HepG2 (cell line): Measurements from ENCODE around the gene CCL27. TPM values are rescaled to one million over a fixed set of nuclear protein-coding genes. Genes with fewer than 3 reads are reported as not detected.

Experiments used
- CAMTA2 ChIP-seq: sonication (generic); formaldehyde crosslinking; IDR thresholded peaks from 2 replicates; pipeline ENCODE4 v1.4.0; 2020; ENCODE audit warnings: mild to moderate bottlenecking, missing genetic modification reagents, borderline replicate concordance
- CHD4 ChIP-seq: fragments of 200-600 bp; sonication (generic); IDR thresholded peaks from 2 replicates; pipeline ENCODE4 v1.7.0; 2017; ENCODE audit warnings: mild to moderate bottlenecking, low read length, borderline replicate concordance
- GMEB2 ChIP-seq: IDR thresholded peaks from 2 replicates; pipeline ENCODE4 v1.6.1; 2016; ENCODE audit warnings: missing biosample characterization, missing genetic modification reagents, low read depth
- JUN ChIP-seq: sonication (generic); formaldehyde crosslinking; IDR thresholded peaks from 2 replicates; pipeline ENCODE4 v1.4.0; 2020; ENCODE audit warnings: mild to moderate bottlenecking, missing genetic modification reagents
- MAFG ChIP-seq: sonication (generic); formaldehyde crosslinking; IDR thresholded peaks from 2 replicates; pipeline ENCODE4 v1.5.1; 2020; ENCODE audit warnings: mild to moderate bottlenecking, missing genetic modification reagents
- MXD4 ChIP-seq: IDR thresholded peaks from 2 replicates; pipeline ENCODE4 v1.6.1; 2016; ENCODE audit warnings: mild to moderate bottlenecking, missing biosample characterization, missing genetic modification reagents
- NR3C1 ChIP-seq: sonication (generic); formaldehyde crosslinking; IDR thresholded peaks from 2 replicates; pipeline ENCODE4 v1.4.0; 2020; ENCODE audit warnings: missing genetic modification reagents
- PAWR ChIP-seq: sonication (generic); formaldehyde crosslinking; IDR thresholded peaks from 2 replicates; pipeline ENCODE4 v1.4.0; 2020; ENCODE audit warnings: missing genetic modification reagents, mild to moderate bottlenecking, borderline replicate concordance
- SMC3 ChIP-seq: IDR thresholded peaks from 2 replicates; pipeline ENCODE4 v1.6.1; 2011; ENCODE audit warnings: low read length, improper control_type of control experiment
- TCF7L2 ChIP-seq: IDR thresholded peaks from 2 replicates; pipeline ENCODE4 v1.6.1; 2011; ENCODE audit warnings: mild to moderate bottlenecking, low read depth, low read length, moderate library complexity
- YY1 ChIP-seq: IDR thresholded peaks from 2 replicates; pipeline ENCODE4 v1.6.1; 2011; ENCODE audit warnings: low read length, low read depth, moderate library complexity, mild to moderate bottlenecking; ENCODE audit not compliant: insufficient read depth, insufficient replicate concordance
- ZBTB20 ChIP-seq: sonication (generic); formaldehyde crosslinking; IDR thresholded peaks from 2 replicates; pipeline ENCODE4 v1.8.1; 2023; ENCODE audit warnings: missing genetic modification reagents, low read depth, mild to moderate bottlenecking, borderline replicate concordance
- ZNF382 ChIP-seq: sonication (generic); formaldehyde crosslinking; IDR thresholded peaks from 2 replicates; pipeline ENCODE4 v1.5.0; 2020; ENCODE audit warnings: missing genetic modification reagents, mild to moderate bottlenecking, borderline replicate concordance
- ZNF564 ChIP-seq: sonication (generic); formaldehyde crosslinking; IDR thresholded peaks from 2 replicates; pipeline ENCODE4 v1.8.1; 2023; ENCODE audit warnings: mild to moderate bottlenecking, missing genetic modification reagents
- ZNF704 ChIP-seq: sonication (generic); formaldehyde crosslinking; IDR thresholded peaks from 2 replicates; pipeline ENCODE4 v1.8.1; 2023; ENCODE audit warnings: mild to moderate bottlenecking, inconsistent platforms, moderate library complexity, missing genetic modification reagents, borderline replicate concordance
- ZNF75D ChIP-seq: sonication (generic); formaldehyde crosslinking; IDR thresholded peaks from 2 replicates; pipeline ENCODE4 v1.8.1; 2023; ENCODE audit warnings: missing genetic modification reagents, mild to moderate bottlenecking, borderline replicate concordance
- ZNF770 ChIP-seq: sonication (generic); formaldehyde crosslinking; IDR thresholded peaks from 2 replicates; pipeline ENCODE4 v1.5.0; 2020; ENCODE audit warnings: mild to moderate bottlenecking, missing genetic modification reagents
- ZNF781 ChIP-seq: sonication (generic); formaldehyde crosslinking; IDR thresholded peaks from 2 replicates; pipeline ENCODE4 v1.5.1; 2020; ENCODE audit warnings: borderline replicate concordance, mild to moderate bottlenecking, missing genetic modification reagents; ENCODE audit errors: not compliant biosample characterization
- polyA plus RNA-seq, 8 experiments: library from polyadenylated mRNA; depleted of rRNA in 3 of 8; stranded (reverse) in 7 of 8; unstranded in 1 of 8; fragments of >200 nt; fragmentation: Illumina TruSeq in 4 of 8; extraction: Trizol in 4 of 8; gene quantifications; 2 replicates each; pipeline versions ENCODE4 v1.2.1 to v1.2.3, GENCODE V29; 2011 to 2016; ENCODE audit warnings: low read depth in 4 of 8, missing spikeins in 1 of 8, mixed read lengths in 1 of 8; ENCODE audit not compliant: insufficient read depth in 1 of 8
- total RNA-seq, 5 experiments: library from RNA; depleted of rRNA; stranded (reverse); fragments of >200 nt; fragmentation: Illumina TruSeq; extraction: Trizol; gene quantifications; 2 replicates each; pipeline ENCODE4 v1.2.3, GENCODE V29; 2016; ENCODE audit warnings: low read depth in 1 of 5
- TF ChIP-seq, protein P1 (sequence below): sonication (generic); formaldehyde crosslinking; IDR thresholded peaks from 2 replicates; pipeline ENCODE4 v1.4.0; 2020; ENCODE audit warnings: missing genetic modification reagents, borderline replicate concordance
- TF ChIP-seq, protein P2 (sequence below): sonication (generic); formaldehyde crosslinking; IDR thresholded peaks from 2 replicates; pipeline ENCODE4 v1.5.0; 2020; ENCODE audit warnings: missing genetic modification reagents

The CCL27 gene
- total and polyA plus RNA-seq, 2 of the 13 experiments (the other 11 are each of a cell fraction or from before 2014, with no cell fraction given): not detected

- TF ChIP-seq MAFG (CRISPR knock-in tag) (no peak), PAWR (no peak), TCF7L2 (no peak), ZBTB20 (no peak; the same call in 1 of the 2 replicates), SMC3 (no peak), CHD4 (no peak), ZNF704 (CRISPR knock-in tag) (0 out of 2 replicates have a peak, but pooled peaks have one; percentile 64), ZNF382 (CRISPR knock-in tag) (no peak), JUN (CRISPR knock-in tag) (no peak), MXD4 (CRISPR knock-in tag) (peak; percentile 87), GMEB2 (CRISPR knock-in tag) (no peak; the same call in 1 of the 2 replicates), ZNF564 (peak; percentile 87), NR3C1 (CRISPR knock-in tag) (no peak), ZNF75D (CRISPR knock-in tag) (no peak; the same call in 1 of the 2 replicates), CAMTA2 (peak; percentile 62; the same call in 1 of the 2 replicates), ZNF781 (no peak), YY1 (no peak), ZNF770 (CRISPR knock-in tag) (0 out of 2 replicates have a peak, but pooled peaks have one; percentile 52)
- TF ChIP-seq, protein P1, sequence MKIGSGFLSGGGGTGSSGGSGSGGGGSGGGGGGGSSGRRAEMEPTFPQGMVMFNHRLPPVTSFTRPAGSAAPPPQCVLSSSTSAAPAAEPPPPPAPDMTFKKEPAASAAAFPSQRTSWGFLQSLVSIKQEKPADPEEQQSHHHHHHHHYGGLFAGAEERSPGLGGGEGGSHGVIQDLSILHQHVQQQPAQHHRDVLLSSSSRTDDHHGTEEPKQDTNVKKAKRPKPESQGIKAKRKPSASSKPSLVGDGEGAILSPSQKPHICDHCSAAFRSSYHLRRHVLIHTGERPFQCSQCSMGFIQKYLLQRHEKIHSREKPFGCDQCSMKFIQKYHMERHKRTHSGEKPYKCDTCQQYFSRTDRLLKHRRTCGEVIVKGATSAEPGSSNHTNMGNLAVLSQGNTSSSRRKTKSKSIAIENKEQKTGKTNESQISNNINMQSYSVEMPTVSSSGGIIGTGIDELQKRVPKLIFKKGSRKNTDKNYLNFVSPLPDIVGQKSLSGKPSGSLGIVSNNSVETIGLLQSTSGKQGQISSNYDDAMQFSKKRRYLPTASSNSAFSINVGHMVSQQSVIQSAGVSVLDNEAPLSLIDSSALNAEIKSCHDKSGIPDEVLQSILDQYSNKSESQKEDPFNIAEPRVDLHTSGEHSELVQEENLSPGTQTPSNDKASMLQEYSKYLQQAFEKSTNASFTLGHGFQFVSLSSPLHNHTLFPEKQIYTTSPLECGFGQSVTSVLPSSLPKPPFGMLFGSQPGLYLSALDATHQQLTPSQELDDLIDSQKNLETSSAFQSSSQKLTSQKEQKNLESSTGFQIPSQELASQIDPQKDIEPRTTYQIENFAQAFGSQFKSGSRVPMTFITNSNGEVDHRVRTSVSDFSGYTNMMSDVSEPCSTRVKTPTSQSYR (CRISPR knock-in tag): 0 out of 2 replicates have a peak, but pooled peaks have one; percentile 9
- TF ChIP-seq, protein P2, sequence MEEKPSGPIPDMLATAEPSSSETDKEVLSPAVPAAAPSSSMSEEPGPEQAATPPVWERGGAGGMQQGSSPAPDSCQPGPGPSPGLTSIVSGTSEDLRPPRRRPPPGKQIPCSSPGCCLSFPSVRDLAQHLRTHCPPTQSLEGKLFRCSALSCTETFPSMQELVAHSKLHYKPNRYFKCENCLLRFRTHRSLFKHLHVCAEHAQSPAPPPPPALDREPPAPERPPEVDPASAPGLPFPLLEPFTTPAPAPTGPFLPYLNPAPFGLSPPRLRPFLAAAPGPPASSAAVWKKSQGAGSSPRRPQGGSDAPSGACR (CRISPR knock-in tag): peak; percentile 72; the same call in 1 of the 2 replicates
Observed at GRCh38 chr9:34637356-34638137, 24.9 kb downstream of the CCL27 start, which contains the start of gene SIGMAR1 (continued).
